ENCODE measurements around the gene RASGRF1. TPM values are rescaled to one million over a fixed set of nuclear protein-coding genes. Genes with fewer than 3 reads are reported as not detected.

Gene RASGRF1
- total RNA-seq, 4 donors from 2014 or later, result 0.80 TPM; not detected in 3

DNA sequence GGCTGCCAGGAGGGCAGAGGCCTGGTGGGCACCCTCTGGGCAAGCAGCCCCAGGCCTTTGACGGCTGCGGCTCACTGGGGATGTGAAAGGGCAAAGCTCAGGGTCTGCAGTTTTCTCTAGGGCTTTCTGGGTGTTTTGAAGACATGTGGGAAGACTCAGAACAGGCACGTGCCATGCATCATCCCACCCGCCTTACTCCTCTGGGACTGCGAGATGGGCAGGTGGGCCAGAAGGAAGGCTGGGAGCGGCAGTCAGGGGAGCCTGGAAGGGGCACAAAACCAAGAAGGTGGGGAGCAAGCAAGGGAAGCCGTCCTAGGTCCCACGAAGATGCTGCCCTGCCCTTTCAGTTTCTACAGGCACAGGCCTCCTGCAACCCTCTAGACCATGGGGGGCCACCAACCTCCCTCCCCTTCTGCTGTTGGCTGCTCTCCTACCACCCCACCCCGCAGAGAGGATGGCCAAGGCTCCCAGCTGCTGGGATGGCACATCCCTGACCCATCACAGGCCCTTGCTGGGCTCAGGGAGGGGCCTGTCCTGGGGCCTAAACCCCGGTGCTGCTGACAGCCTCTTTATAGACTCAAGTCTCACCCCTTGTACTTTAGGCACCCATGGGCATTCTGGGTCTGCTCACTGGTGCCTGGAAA is 73.9 kb downstream of the RASGRF1 start:
- no peak overlapping the region for H3K27ac ChIP-seq
- H3K4me3 ChIP-seq, result no peak overlapping the region
- H3K4me1 ChIP-seq, result no peaks in the 10 kb centered on the region
- TF ChIP-seq EP300 (IDR thresholded peaks at IDR 0.05) (no peak), POLR2A (IDR thresholded peaks at IDR 0.05) (no peak), POLR2AphosphoS5 (IDR thresholded peaks at IDR 0.05) (no peak)
- TF ChIP-seq, protein P1, sequence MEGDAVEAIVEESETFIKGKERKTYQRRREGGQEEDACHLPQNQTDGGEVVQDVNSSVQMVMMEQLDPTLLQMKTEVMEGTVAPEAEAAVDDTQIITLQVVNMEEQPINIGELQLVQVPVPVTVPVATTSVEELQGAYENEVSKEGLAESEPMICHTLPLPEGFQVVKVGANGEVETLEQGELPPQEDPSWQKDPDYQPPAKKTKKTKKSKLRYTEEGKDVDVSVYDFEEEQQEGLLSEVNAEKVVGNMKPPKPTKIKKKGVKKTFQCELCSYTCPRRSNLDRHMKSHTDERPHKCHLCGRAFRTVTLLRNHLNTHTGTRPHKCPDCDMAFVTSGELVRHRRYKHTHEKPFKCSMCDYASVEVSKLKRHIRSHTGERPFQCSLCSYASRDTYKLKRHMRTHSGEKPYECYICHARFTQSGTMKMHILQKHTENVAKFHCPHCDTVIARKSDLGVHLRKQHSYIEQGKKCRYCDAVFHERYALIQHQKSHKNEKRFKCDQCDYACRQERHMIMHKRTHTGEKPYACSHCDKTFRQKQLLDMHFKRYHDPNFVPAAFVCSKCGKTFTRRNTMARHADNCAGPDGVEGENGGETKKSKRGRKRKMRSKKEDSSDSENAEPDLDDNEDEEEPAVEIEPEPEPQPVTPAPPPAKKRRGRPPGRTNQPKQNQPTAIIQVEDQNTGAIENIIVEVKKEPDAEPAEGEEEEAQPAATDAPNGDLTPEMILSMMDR (IDR thresholded peaks at IDR 0.05), result no peak
- 74% methylated on average over 8 of the region's 10 CpGs for WGBS
- no peaks in the 10 kb centered on the region for H3K27me3 ChIP-seq
- no peaks in the 10 kb centered on the region for H3K9me3 ChIP-seq
- no peaks in the 10 kb centered on the region for H3K36me3 ChIP-seq
- DNase-seq (ENCODE audit: low spot score in 2 of 2), result no peak

DNA sequence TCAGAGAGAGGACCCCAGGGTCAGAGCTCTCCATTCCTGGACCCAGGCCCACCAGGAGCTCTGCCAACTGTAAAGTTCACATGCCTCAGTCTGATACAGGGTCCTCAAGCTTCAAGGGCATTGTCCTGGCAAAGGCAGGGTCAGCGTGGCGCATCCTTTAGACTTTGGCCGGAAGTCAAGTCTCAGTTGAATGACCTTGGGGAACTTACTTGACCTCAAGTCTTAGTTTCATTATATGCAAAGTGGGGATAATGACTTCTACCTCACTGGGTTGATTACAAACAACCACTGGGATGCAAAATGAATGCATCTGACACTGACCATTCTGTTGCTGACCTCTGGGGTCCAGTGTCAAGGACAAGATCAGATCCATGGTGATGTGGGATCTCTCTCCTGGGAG is 75.2 kb downstream of the RASGRF1 start:
- H3K4me3 ChIP-seq, result no peak overlapping the region
- no peak for TF ChIP-seq POLR2AphosphoS5 (IDR thresholded peaks at IDR 0.05)
- TF ChIP-seq, protein P1 (IDR thresholded peaks at IDR 0.05), result no peak
- no peak for TF ChIP-seq EP300 (IDR thresholded peaks at IDR 0.05)
- no peak for TF ChIP-seq POLR2A (IDR thresholded peaks at IDR 0.05)
- DNase-seq (ENCODE audit: low spot score in 2 of 2), result no peak
- H3K9me3 ChIP-seq, result no peaks in the 10 kb centered on the region
- no peaks in the 10 kb centered on the region for H3K36me3 ChIP-seq
- no peak overlapping the region for H3K27ac ChIP-seq
- WGBS, result 100% methylated on average over 3 of the region's 3 CpGs
- H3K4me1 ChIP-seq, result no peaks in the 10 kb centered on the region
- no peaks in the 10 kb centered on the region for H3K27me3 ChIP-seq

DNA sequence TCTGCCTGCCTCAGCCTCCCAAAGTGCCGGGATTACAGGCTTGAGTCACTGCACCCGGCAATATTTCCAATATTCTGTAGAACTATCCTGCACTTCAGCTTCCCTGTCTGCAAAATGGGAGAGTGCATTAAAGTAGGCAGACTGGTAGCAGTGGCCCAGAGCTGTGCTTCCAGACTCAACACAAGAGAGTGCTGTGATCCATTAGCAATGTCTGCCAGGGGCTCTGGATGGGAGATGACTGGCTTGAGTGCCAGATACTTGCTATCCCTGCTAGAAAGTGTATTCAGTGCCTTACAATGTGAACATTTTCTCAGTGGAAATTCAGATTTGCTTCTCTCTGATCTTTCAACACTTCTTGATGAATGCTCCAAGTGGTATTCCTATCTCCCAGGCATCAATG is 80.3 kb downstream of the RASGRF1 start:
- Histone ChIP-seq H3K9me3 (no peaks in the 10 kb centered on the region), H3K4me3 (no peak overlapping the region), H3K27ac (no peak overlapping the region), H3K36me3 (no peaks in the 10 kb centered on the region), H3K27me3 (no peaks in the 10 kb centered on the region), H3K4me1 (no peaks in the 10 kb centered on the region)
- TF ChIP-seq POLR2A (IDR thresholded peaks at IDR 0.05), result no peak
- no peak for TF ChIP-seq EP300 (IDR thresholded peaks at IDR 0.05)
- TF ChIP-seq POLR2AphosphoS5 (IDR thresholded peaks at IDR 0.05), result no peak
- TF ChIP-seq, protein P1 (IDR thresholded peaks at IDR 0.05), result no peak
- 93% methylated on average over 2 of the region's 2 CpGs for WGBS
- DNase-seq (ENCODE audit: low spot score in 2 of 2), result no peak

DNA sequence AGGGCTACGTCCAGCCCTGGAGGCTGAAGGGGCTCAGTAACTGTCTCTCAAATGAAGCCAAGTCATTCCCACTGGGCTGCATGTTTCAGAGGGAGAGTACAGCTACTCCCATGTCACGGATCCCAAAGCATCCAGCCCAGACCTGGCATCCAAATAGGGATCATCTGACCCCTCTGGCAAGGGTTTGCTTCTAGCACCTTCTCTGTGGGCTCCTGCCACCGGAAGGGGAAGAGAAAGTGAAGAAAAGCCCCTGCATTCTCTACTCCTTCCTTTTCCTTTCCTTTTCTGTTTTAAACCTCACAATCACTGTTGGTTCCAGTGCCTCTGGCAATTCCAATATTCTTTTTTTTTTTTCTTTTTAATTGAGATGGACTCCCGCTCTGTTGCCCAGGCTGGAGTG is 81.2 kb downstream of the RASGRF1 start:
- TF ChIP-seq POLR2A (IDR thresholded peaks at IDR 0.05) (no peak), POLR2AphosphoS5 (IDR thresholded peaks at IDR 0.05) (no peak), EP300 (IDR thresholded peaks at IDR 0.05) (no peak)
- TF ChIP-seq, protein P1 (IDR thresholded peaks at IDR 0.05), result no peak
- WGBS, result 61% methylated on average over 4 of the region's 4 CpGs
- no peak for DNase-seq (ENCODE audit: low spot score in 2 of 2)
- Histone ChIP-seq H3K4me1 (peaks cover 4% of the 10 kb centered on the region), H3K4me3 (no peak overlapping the region), H3K27ac (no peak overlapping the region), H3K27me3 (no peaks in the 10 kb centered on the region), H3K36me3 (no peaks in the 10 kb centered on the region), H3K9me3 (no peaks in the 10 kb centered on the region)

DNA sequence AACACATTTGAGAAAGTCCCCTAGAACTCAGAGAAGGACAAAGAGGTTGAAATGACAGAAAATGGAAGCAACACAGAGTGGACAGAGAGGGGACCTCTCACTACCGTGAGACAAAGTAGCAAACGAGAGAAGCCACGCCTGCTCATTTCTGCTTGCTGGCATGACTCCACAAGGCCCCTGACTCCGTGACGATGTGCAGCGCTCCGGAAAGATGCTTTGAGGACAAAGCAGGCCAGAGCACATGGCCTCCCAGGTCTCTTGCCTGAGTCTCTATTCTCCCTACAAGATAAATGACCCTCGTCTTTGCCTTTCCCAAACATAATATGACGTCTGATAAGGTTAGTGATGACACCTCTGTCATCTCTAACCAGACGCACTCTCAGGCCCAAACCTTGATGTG is 81.9 kb downstream of the RASGRF1 start:
- no peak for DNase-seq (ENCODE audit: low spot score in 2 of 2)
- H3K9me3 ChIP-seq, result no peaks in the 10 kb centered on the region
- H3K4me1 ChIP-seq, result peaks cover 8% of the 10 kb centered on the region
- H3K4me3 ChIP-seq, result no peak overlapping the region
- 87% methylated on average over 10 of the region's 10 CpGs for whole genome bisulfite sequencing
- TF ChIP-seq EP300 (IDR thresholded peaks at IDR 0.05) (no peak), POLR2A (IDR thresholded peaks at IDR 0.05) (no peak), POLR2AphosphoS5 (IDR thresholded peaks at IDR 0.05) (no peak)
- TF ChIP-seq, protein P1 (IDR thresholded peaks at IDR 0.05), result no peak
- no peaks in the 10 kb centered on the region for H3K36me3 ChIP-seq
- no peaks in the 10 kb centered on the region for H3K27me3 ChIP-seq
- no peak overlapping the region for H3K27ac ChIP-seq
